Lower leg skin (tissue), 3 donors: ENCODE data around the gene BABAM2.
"Not testable (repeated sequence)": the region's sequence is repeated elsewhere in the genome, so short reads cannot be mapped to it uniquely, and the experiment has no call there.

Experiments
- POLR2A ChIP-seq, 2 donors: fragments of 450-650 bp; IDR thresholded peaks; one replicate each; pipeline ENCODE4 v1.6.1; 2016 to 2017; ENCODE audit warnings: antibody characterized with exemption in 2 of 2, mild to moderate bottlenecking in 1 of 2, moderate library complexity in 1 of 2
- TF ChIP-seq, protein P1 (sequence below), 3 donors: fragments of 450-650 bp; IDR thresholded peaks; one replicate each; pipeline ENCODE4 v1.5.1; 2016; ENCODE audit warnings: antibody characterized with exemption in 3 of 3, mild to moderate bottlenecking in 3 of 3, moderate library complexity in 2 of 3

GRCh38 chr2:28255231-28255630 is 364.7 kb downstream of the BABAM2 start:
- TF ChIP-seq POLR2A (IDR thresholded peaks at IDR 0.05), result not testable (repeated sequence)
- TF ChIP-seq, protein P1, sequence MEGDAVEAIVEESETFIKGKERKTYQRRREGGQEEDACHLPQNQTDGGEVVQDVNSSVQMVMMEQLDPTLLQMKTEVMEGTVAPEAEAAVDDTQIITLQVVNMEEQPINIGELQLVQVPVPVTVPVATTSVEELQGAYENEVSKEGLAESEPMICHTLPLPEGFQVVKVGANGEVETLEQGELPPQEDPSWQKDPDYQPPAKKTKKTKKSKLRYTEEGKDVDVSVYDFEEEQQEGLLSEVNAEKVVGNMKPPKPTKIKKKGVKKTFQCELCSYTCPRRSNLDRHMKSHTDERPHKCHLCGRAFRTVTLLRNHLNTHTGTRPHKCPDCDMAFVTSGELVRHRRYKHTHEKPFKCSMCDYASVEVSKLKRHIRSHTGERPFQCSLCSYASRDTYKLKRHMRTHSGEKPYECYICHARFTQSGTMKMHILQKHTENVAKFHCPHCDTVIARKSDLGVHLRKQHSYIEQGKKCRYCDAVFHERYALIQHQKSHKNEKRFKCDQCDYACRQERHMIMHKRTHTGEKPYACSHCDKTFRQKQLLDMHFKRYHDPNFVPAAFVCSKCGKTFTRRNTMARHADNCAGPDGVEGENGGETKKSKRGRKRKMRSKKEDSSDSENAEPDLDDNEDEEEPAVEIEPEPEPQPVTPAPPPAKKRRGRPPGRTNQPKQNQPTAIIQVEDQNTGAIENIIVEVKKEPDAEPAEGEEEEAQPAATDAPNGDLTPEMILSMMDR (IDR thresholded peaks at IDR 0.05), result not testable (repeated sequence)
